HepG2 (cell line): ENCODE measurements around the gene INTS2. TPM values are rescaled to one million over a fixed set of nuclear protein-coding genes. Genes with fewer than 3 reads are reported as not detected.

Experiments used
- ARHGAP35 ChIP-seq: sonication (generic); formaldehyde crosslinking; IDR thresholded peaks from 2 replicates; pipeline ENCODE4 v1.9.0; 2022; ENCODE audit warnings: mild to moderate bottlenecking, inconsistent platforms, moderate library complexity, missing genetic modification reagents, borderline replicate concordance
- ATAD3A ChIP-seq: sonication (generic); formaldehyde crosslinking; IDR thresholded peaks from 2 replicates; pipeline ENCODE4 v1.4.0; 2020; ENCODE audit warnings: missing genetic modification reagents
- ATF5 ChIP-seq: sonication (generic); formaldehyde crosslinking; IDR thresholded peaks from 2 replicates; pipeline ENCODE4 v1.4.0; 2020; ENCODE audit warnings: mild to moderate bottlenecking, low read depth, missing genetic modification reagents
- HMG20B ChIP-seq: conservative IDR thresholded peaks from 2 replicates; pipeline ENCODE4 v1.6.1; 2016; ENCODE audit warnings: missing genetic modification reagents, missing compliant biosample characterization
- HMGA1 ChIP-seq: sonication (generic); formaldehyde crosslinking; conservative IDR thresholded peaks from 2 replicates; pipeline ENCODE4 v1.4.0; 2020; ENCODE audit warnings: missing genetic modification reagents
- HNRNPL ChIP-seq: fragments of 200-400 bp; formaldehyde crosslinking; IDR thresholded peaks from 2 replicates; pipeline ENCODE4 v1.6.1; 2017; ENCODE audit warnings: mild to moderate bottlenecking, low read depth, low read length
- MBNL3 ChIP-seq: fragments of 250-450 bp; sonication (Bioruptor Pico); conservative IDR thresholded peaks from 2 replicates; pipeline ENCODE4 v1.8.0; 2022; ENCODE audit warnings: mild to moderate bottlenecking, inconsistent platforms
- MEF2D ChIP-seq: sonication (generic); formaldehyde crosslinking; IDR thresholded peaks from 2 replicates; pipeline ENCODE4 v1.5.1; 2020; ENCODE audit warnings: mild to moderate bottlenecking, missing genetic modification reagents
- NBN ChIP-seq: fragments of 450-650 bp; conservative IDR thresholded peaks from 2 replicates; pipeline ENCODE4 v1.6.1; 2017
- POGZ ChIP-seq: sonication (generic); formaldehyde crosslinking; IDR thresholded peaks from 2 replicates; pipeline ENCODE4 v1.4.0; 2020; ENCODE audit warnings: mild to moderate bottlenecking, missing genetic modification reagents
- PRDM15 ChIP-seq: sonication (generic); formaldehyde crosslinking; IDR thresholded peaks from 2 replicates; pipeline ENCODE4 v1.4.0; 2020; ENCODE audit warnings: missing genetic modification reagents
- TBX2 ChIP-seq: sonication (generic); formaldehyde crosslinking; IDR thresholded peaks from 2 replicates; pipeline ENCODE4 v1.5.0; 2020; ENCODE audit warnings: missing genetic modification reagents, mild to moderate bottlenecking, borderline replicate concordance
- TEAD2 ChIP-seq: sonication (generic); formaldehyde crosslinking; IDR thresholded peaks from 2 replicates; pipeline ENCODE4 v1.9.0; 2021; ENCODE audit warnings: missing genetic modification reagents
- TEF ChIP-seq: sonication (generic); formaldehyde crosslinking; IDR thresholded peaks from 2 replicates; pipeline ENCODE4 v1.5.0; 2020; ENCODE audit warnings: missing genetic modification reagents
- XRCC5 ChIP-seq: fragments of 200-400 bp; formaldehyde crosslinking; optimal IDR thresholded peaks from 2 replicates; pipeline ENCODE3; 2017; ENCODE audit warnings: mild to moderate bottlenecking, low read length
- ZBTB10 ChIP-seq: sonication (generic); formaldehyde crosslinking; IDR thresholded peaks from 2 replicates; pipeline ENCODE4 v1.4.0; 2020; ENCODE audit warnings: missing genetic modification reagents, borderline replicate concordance
- ZFP1 ChIP-seq: IDR thresholded peaks from 2 replicates; pipeline ENCODE4 v1.6.1; 2016
- ZFP62 ChIP-seq: sonication (generic); formaldehyde crosslinking; IDR thresholded peaks from 2 replicates; pipeline ENCODE4 v1.4.0; 2020; ENCODE audit warnings: missing genetic modification reagents
- ZNF24 ChIP-seq: fragments of 450-650 bp; IDR thresholded peaks from 2 replicates; pipeline ENCODE4 v1.6.1; 2017; ENCODE audit warnings: antibody characterized with exemption, mild to moderate bottlenecking
- ZNF256 ChIP-seq: sonication (generic); formaldehyde crosslinking; conservative IDR thresholded peaks from 2 replicates; pipeline ENCODE4 v1.4.0; 2020; ENCODE audit warnings: missing genetic modification reagents
- ZNF839 ChIP-seq: sonication (generic); formaldehyde crosslinking; IDR thresholded peaks from 2 replicates; pipeline ENCODE4 v1.4.0; 2020; ENCODE audit warnings: missing genetic modification reagents, mild to moderate bottlenecking, borderline replicate concordance
- polyA plus RNA-seq, 8 experiments: library from polyadenylated mRNA; depleted of rRNA in 3 of 8; stranded (reverse) in 7 of 8; unstranded in 1 of 8; fragments of >200 nt; fragmentation: Illumina TruSeq in 4 of 8; extraction: Trizol in 4 of 8; gene quantifications; 2 replicates each; pipeline versions ENCODE4 v1.2.1 to v1.2.3, GENCODE V29; 2011 to 2016; ENCODE audit warnings: low read depth in 4 of 8, missing spikeins in 1 of 8, mixed read lengths in 1 of 8; ENCODE audit not compliant: insufficient read depth in 1 of 8
- total RNA-seq, 5 experiments: library from RNA; depleted of rRNA; stranded (reverse); fragments of >200 nt; fragmentation: Illumina TruSeq; extraction: Trizol; gene quantifications; 2 replicates each; pipeline ENCODE4 v1.2.3, GENCODE V29; 2016; ENCODE audit warnings: low read depth in 1 of 5
- TF ChIP-seq, protein P1 (sequence below): conservative IDR thresholded peaks from 2 replicates; pipeline ENCODE4 v1.6.1; 2018; ENCODE audit warnings: missing genetic modification reagents

INTS2 gene
- total and polyA plus RNA-seq, 2 of the 13 experiments (the other 11 are each of a cell fraction or from before 2014, with no cell fraction given), result 20.5 to 30.2 TPM

DNA sequence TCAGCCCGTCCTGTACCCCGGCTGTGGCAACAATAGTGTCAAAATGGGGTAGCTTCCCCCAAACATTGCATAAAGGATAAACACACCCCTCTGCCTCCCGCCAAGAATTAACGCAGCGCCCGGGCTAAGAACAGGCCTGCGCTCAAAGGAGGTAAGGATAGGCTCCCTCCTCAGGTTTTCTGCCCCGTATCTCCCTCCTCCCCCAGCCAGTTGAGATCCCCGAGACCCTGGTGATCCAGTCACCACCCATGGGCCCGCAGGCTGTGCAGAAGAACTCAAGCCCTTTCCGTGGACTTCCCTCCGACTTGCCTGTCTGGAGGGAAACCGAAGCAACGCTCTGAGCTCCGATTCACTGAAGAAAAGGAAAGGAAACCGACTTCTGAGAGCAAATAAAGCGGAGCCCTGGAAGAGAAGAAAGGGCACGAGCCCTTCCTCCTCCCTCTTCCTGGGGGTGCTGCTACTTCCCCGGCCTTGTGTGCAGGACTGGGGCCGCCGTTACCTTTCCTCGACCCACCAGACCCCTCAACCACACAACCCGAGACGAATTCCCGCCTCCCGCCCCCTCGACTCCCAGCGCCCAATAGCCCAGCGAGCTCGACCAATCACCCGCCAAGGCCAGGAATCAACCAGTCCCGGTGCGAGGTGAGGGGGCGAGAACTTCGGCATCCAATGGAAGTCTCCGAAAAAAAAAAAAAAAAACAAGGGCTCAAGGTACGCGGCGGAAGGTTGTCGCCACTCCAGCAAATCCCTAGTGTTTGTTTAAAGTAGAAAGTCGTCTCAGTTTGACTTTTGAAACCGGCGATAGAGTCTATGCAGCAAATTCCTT is 64.6 kb downstream of the INTS2 start, which contains the start of gene BRIP1 (continued):
- TF ChIP-seq ATAD3A (CRISPR knock-in tag) (no peak), HNRNPL (0 out of 2 replicates have a peak, but pooled peaks have one; percentile 30), MEF2D (CRISPR knock-in tag) (peak; percentile 37; the same call in 1 of the 2 replicates), MBNL3 (CRISPR knock-in tag) (no peak), ARHGAP35 (no peak), NBN (no peak), TBX2 (CRISPR knock-in tag) (peak; percentile 55; the same call in 1 of the 2 replicates), TEF (CRISPR knock-in tag) (no peak), HMG20B (CRISPR knock-in tag) (no peak), ZFP1 (CRISPR knock-in tag) (no peak), ZNF24 (no peak), ZNF256 (no peak), HMGA1 (CRISPR knock-in tag) (no peak), TEAD2 (no peak), ZBTB10 (CRISPR knock-in tag) (no peak), PRDM15 (CRISPR knock-in tag) (no peak), ZFP62 (CRISPR knock-in tag) (no peak), XRCC5 (peak; percentile 64), ATF5 (CRISPR knock-in tag) (peak; percentile 43; the same call in 1 of the 2 replicates), POGZ (peak; percentile 98), ZNF839 (CRISPR knock-in tag) (no peak)
- TF ChIP-seq, protein P1, sequence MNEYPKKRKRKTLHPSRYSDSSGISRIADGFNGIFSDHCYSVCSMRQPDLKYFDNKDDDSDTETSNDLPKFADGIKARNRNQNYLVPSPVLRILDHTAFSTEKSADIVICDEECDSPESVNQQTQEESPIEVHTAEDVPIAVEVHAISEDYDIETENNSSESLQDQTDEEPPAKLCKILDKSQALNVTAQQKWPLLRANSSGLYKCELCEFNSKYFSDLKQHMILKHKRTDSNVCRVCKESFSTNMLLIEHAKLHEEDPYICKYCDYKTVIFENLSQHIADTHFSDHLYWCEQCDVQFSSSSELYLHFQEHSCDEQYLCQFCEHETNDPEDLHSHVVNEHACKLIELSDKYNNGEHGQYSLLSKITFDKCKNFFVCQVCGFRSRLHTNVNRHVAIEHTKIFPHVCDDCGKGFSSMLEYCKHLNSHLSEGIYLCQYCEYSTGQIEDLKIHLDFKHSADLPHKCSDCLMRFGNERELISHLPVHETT (CRISPR knock-in tag), result no peak
